Vagina (tissue), 2 donors: ENCODE measurements around the gene KCNN1.

Experiments used
- CTCF ChIP-seq, 3 experiments: fragments of 450-650 bp in 2 of 3; fragments of 200-600 bp in 1 of 3; sonication (generic) in 1 of 3; IDR thresholded peaks; one replicate each; pipeline ENCODE4 v1.5.1; 2017 to 2019; ENCODE audit warnings: antibody characterized with exemption in 3 of 3, mild to moderate bottlenecking in 2 of 3, moderate library complexity in 2 of 3
- POLR2A ChIP-seq, 2 donors: fragments of 450-650 bp; IDR thresholded peaks; one replicate each; pipeline ENCODE4 v1.6.1; 2017; ENCODE audit warnings: antibody characterized with exemption in 2 of 2, mild to moderate bottlenecking in 2 of 2, moderate library complexity in 2 of 2
- POLR2AphosphoS5 ChIP-seq, 2 donors: sonication (generic); formaldehyde crosslinking; IDR thresholded peaks; one replicate each; pipeline ENCODE4 v1.9.0; 2017; ENCODE audit warnings: antibody characterized with exemption in 2 of 2, mild to moderate bottlenecking in 2 of 2, low read depth in 1 of 2; ENCODE audit not compliant: insufficient read depth in 1 of 2

- TF ChIP-seq CTCF (IDR thresholded peaks at IDR 0.05) (no peak), POLR2AphosphoS5 (IDR thresholded peaks at IDR 0.05; ENCODE audit: insufficient read depth in 1 of 2, low read depth in 1 of 2) (no peak), POLR2A (IDR thresholded peaks at IDR 0.05) (no peak)
Measured at GRCh38 chr19:17957149-17957849, 9.6 kb upstream of the KCNN1 start.
